Breast epithelium (tissue), 4 donors: ENCODE results near the gene BTN3A1. TPM values are rescaled to one million over a fixed set of nuclear protein-coding genes. Genes with fewer than 3 reads are reported as not detected.
"Not testable (repeated sequence)": the region's sequence is repeated elsewhere in the genome, so short reads cannot be mapped to it uniquely, and the experiment has no call there.

Source experiments
- DNase-seq, 2 donors: peaks; one replicate each; pipeline ENCODE4 v3.0.0-alpha.2; 2019; ENCODE audit warnings: low spot score in 2 of 2
- H3K27ac ChIP-seq, 2 donors: fragments of 200-600 bp; sonication (generic) in 1 of 2; one replicate each; pipeline ENCODE4 v1.5.1; 2016 to 2019; ENCODE audit warnings: mild to moderate bottlenecking in 1 of 2
- H3K27me3 ChIP-seq, 2 donors: fragments of 200-600 bp; sonication (generic) in 1 of 2; one replicate each; pipeline versions ENCODE4 v1.5.1 to v1.6.0; 2017 to 2019; ENCODE audit warnings: control low read depth in 1 of 2, mild to moderate bottlenecking in 1 of 2
- H3K36me3 ChIP-seq: fragments of 200-600 bp; one replicate; pipeline ENCODE4 v1.5.1; 2019
- H3K4me1 ChIP-seq, 2 donors: fragments of 200-600 bp; sonication (generic); one replicate each; pipeline ENCODE4 v1.5.1; 2016 to 2019; ENCODE audit warnings: control low read depth in 1 of 2
- H3K4me3 ChIP-seq, 3 donors: fragments of 200-600 bp; sonication (generic); 1 replicate in 2 of 3; 2 replicates in 1 of 3; pipeline ENCODE4 v1.5.1; 2016 to 2019; ENCODE audit warnings: mild to moderate bottlenecking in 3 of 3, moderate library complexity in 2 of 3
- H3K9me3 ChIP-seq, 2 donors: fragments of 200-600 bp; sonication (generic) in 1 of 2; one replicate each; pipeline ENCODE4 v1.5.1; 2016 to 2019; ENCODE audit warnings: control low read depth in 1 of 2
- POLR2A ChIP-seq: fragments of 450-650 bp; IDR thresholded peaks from one replicate; pipeline ENCODE4 v1.6.1; 2016; ENCODE audit warnings: antibody characterized with exemption, mild to moderate bottlenecking, moderate library complexity
- POLR2AphosphoS5 ChIP-seq, 3 donors: sonication (generic); formaldehyde crosslinking; IDR thresholded peaks; one replicate each; pipeline ENCODE4 v1.6.1; 2017; ENCODE audit warnings: antibody characterized with exemption in 3 of 3
- intact Hi-C: fragments of 100-400 bp; cut with DNase I; formaldehyde crosslinking; loops from one replicate; pipeline ENCODE4 v1.15.1; 2023; ENCODE audit warnings: low total_unique reads
- total RNA-seq, 3 donors: library from RNA; depleted of rRNA; stranded (reverse); fragments of >200 nt; gene quantifications; one replicate each; pipeline ENCODE4 v1.1.0, GENCODE V29; 2016
- TF ChIP-seq, protein P1 (sequence below), 3 donors: fragments of 450-650 bp; IDR thresholded peaks; one replicate each; pipeline ENCODE4 v1.5.1; 2016 to 2017; ENCODE audit warnings: antibody characterized with exemption in 3 of 3, mild to moderate bottlenecking in 3 of 3, moderate library complexity in 3 of 3

The BTN3A1 gene
- total RNA-seq, 3 donors from 2014 or later, result 9.1 to 23.4 (median 12.8) TPM

DNA sequence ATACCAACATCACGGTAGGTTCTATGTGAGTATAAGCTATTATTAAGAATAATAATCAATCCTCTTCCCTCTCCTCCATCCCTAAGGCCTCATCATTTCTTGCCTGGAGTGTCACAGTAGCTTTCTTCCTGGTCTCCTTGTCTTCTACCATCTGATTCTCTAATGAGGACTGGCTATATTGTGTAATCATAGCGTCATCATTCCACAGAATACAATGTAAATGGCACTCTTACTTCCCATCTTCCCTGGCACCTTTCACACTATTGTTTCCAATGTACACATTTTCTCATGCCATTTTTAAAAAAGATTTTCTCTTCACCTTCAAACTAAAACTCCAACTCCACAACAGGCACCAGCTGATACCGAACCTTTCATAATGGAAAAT is 39.2 kb upstream of the BTN3A1 start:
- Histone ChIP-seq H3K36me3 (no peaks in the 10 kb centered on the region), H3K4me3 (no peak overlapping the region), H3K27ac (no peak overlapping the region), H3K9me3 (no peaks in the 10 kb centered on the region), H3K27me3 (no peaks in the 10 kb centered on the region), H3K4me1 (no peaks in the 10 kb centered on the region)
- intact Hi-C loops, result no loop called here
- DNase-seq, result no peak
- TF ChIP-seq POLR2AphosphoS5 (IDR thresholded peaks at IDR 0.05), result no peak
- TF ChIP-seq, protein P1, sequence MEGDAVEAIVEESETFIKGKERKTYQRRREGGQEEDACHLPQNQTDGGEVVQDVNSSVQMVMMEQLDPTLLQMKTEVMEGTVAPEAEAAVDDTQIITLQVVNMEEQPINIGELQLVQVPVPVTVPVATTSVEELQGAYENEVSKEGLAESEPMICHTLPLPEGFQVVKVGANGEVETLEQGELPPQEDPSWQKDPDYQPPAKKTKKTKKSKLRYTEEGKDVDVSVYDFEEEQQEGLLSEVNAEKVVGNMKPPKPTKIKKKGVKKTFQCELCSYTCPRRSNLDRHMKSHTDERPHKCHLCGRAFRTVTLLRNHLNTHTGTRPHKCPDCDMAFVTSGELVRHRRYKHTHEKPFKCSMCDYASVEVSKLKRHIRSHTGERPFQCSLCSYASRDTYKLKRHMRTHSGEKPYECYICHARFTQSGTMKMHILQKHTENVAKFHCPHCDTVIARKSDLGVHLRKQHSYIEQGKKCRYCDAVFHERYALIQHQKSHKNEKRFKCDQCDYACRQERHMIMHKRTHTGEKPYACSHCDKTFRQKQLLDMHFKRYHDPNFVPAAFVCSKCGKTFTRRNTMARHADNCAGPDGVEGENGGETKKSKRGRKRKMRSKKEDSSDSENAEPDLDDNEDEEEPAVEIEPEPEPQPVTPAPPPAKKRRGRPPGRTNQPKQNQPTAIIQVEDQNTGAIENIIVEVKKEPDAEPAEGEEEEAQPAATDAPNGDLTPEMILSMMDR (IDR thresholded peaks at IDR 0.05), result no peak
- TF ChIP-seq POLR2A, result no peak

DNA sequence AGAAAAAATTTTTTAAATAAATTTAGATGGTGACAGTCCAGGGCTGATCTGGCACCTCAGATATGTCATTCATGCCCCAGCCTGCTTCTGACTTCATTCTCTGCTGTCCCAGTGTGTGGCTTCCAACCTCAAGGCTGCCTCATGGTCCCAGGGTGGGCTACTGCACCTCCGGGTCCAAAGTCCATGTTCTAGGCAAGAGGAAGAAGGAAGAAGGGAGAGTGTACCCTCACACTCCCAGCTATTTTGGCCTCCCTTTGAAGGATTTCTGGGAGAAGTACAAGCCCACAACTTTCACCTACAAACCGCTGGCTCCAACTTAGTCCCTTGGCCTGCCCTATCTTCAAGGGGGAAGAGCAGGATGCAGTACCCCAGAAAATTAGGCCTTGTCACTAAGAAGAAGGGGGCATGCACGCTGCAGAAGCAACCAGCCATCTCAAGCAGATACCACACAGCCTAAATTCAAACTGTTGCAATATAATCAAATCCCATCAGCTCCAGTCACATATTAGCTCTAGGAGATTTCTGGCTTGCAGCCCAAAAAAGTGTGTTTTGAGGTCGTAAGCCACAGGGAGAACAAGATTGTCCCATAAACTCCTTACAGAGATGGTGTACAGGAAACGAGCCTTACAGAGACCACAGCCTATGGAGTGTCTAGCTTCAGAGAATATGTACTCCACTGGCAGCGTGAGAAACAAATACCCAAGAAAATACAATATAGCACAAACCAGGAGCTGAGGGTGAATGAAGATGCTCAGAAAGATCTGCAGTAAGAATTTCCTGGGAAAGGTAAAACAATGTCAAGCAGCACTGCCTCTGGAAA is 38.0 kb upstream of the BTN3A1 start:
- no peaks in the 10 kb centered on the region for H3K36me3 ChIP-seq
- TF ChIP-seq POLR2AphosphoS5 (IDR thresholded peaks at IDR 0.05) (no peak), POLR2A (no peak)
- TF ChIP-seq, protein P1 (IDR thresholded peaks at IDR 0.05), result no peak
- no peaks in the 10 kb centered on the region for H3K9me3 ChIP-seq
- peak overlapping the region; percentile 88 to 91 for H3K27ac ChIP-seq
- no peak for DNase-seq
- intact Hi-C loops, result no loop called here
- H3K4me3 ChIP-seq, result peak overlapping the region; percentile 55 to 74 (median 62)
- H3K27me3 ChIP-seq, result no peaks in the 10 kb centered on the region
- H3K4me1 ChIP-seq, result no peaks in the 10 kb centered on the region

DNA sequence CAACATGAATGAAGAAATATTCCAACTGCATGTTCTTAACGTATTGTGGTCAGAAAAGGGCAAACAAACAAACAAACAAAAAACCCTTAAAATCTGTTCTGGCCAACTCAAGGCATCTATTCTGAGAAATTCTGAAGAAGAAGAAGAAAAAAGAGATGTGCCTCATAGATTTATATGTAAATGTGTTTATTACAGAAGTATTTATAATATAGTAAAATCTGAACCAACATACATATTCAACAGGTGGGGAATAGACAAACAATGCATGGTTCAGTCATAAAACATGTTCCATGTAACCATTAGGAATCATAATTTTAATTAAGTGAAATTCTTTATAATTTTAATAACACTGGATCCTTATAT is 36.5 kb upstream of the BTN3A1 start:
- TF ChIP-seq POLR2AphosphoS5 (IDR thresholded peaks at IDR 0.05) (no peak), POLR2A (no peak)
- TF ChIP-seq, protein P1 (IDR thresholded peaks at IDR 0.05), result no peak
- peak overlapping the region; percentile 55 to 74 (median 62) for H3K4me3 ChIP-seq
- no peaks in the 10 kb centered on the region for H3K4me1 ChIP-seq
- intact Hi-C loops, result no loop called here
- no peaks in the 10 kb centered on the region for H3K9me3 ChIP-seq
- no peak for DNase-seq
- peak overlapping the region; percentile 88 to 91 for H3K27ac ChIP-seq
- H3K36me3 ChIP-seq, result no peaks in the 10 kb centered on the region
- no peaks in the 10 kb centered on the region for H3K27me3 ChIP-seq

DNA sequence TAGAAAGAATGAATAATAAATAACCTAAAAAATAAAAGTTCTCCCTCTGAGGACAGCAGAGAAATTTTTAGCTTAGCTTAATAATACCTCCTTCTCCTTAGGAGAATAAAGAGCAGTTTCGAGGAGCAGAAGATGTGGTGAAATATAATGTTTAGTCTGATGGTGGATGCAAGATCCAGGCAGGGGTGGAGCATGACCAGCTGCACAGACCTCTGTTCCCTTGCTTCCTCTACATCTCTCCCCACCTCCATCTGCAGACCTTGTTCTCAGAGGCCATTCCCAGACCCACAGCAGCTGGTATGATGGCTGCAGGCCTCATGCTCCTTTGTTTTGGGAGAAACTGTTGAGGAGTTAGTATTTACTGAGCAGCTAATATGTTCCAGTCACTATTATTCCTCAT is 35.6 kb upstream of the BTN3A1 start:
- no peak for DNase-seq
- H3K36me3 ChIP-seq, result no peaks in the 10 kb centered on the region
- intact Hi-C loops, result no loop called here
- H3K27me3 ChIP-seq, result no peaks in the 10 kb centered on the region
- no peak overlapping the region for H3K4me3 ChIP-seq
- no peak overlapping the region for H3K27ac ChIP-seq
- H3K4me1 ChIP-seq, result no peaks in the 10 kb centered on the region
- TF ChIP-seq POLR2A (no peak), POLR2AphosphoS5 (IDR thresholded peaks at IDR 0.05) (no peak)
- TF ChIP-seq, protein P1 (IDR thresholded peaks at IDR 0.05), result no peak
- H3K9me3 ChIP-seq, result no peaks in the 10 kb centered on the region

DNA sequence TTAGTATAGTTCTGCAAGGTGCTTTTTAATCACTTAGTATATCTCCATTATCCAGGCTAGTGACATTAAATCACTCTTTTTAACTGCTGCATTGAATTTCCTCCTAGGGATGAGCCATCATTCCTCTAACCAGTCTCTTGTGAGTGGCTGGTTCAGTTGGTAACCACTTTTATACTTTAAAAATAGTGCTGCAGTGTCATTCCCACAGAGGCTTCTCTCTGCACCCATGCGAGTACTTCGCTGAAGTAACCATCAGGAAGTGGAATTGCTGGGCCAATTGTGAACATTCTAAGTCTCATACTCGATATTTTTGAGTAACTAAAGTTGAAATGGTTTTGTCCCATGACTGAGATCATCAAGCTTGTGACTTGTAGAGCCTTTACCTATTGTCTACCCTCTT is 35.0 kb upstream of the BTN3A1 start:
- Histone ChIP-seq H3K36me3 (no peaks in the 10 kb centered on the region), H3K4me3 (no peak overlapping the region), H3K27ac (no peak overlapping the region), H3K4me1 (no peaks in the 10 kb centered on the region), H3K27me3 (no peaks in the 10 kb centered on the region), H3K9me3 (no peaks in the 10 kb centered on the region)
- no peak for DNase-seq
- intact Hi-C loops, result no loop called here
- TF ChIP-seq, protein P1 (IDR thresholded peaks at IDR 0.05), result no peak
- TF ChIP-seq POLR2A (no peak), POLR2AphosphoS5 (IDR thresholded peaks at IDR 0.05) (no peak)

DNA sequence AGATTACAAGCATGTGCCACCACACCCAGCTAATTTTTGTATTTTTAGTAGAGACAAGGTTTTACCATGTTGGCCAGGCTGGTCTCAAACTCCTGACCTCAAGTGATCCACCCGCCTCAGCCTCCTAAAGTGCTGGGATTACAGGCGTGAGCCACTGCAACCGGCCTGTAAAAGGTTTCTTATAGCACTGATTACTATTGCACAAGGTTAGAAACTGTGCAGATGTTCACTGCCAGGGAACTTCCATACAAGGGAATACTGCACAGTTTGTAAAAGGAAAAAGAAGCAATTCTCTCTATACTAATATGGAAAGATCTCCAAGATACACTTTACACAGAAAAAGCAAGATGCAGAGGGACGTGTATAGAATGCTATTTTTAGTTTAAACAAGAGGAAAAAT is 30.3 kb upstream of the BTN3A1 start:
- H3K36me3 ChIP-seq, intact Hi-C loops, H3K4me3 ChIP-seq, H3K27ac ChIP-seq, H3K9me3 ChIP-seq, H3K4me1 ChIP-seq, DNase-seq, H3K27me3 ChIP-seq: not testable (repeated sequence)
